H1 (cell line): ENCODE data around the gene SPON2. TPM values are rescaled to one million over a fixed set of nuclear protein-coding genes. Genes with fewer than 3 reads are reported as not detected.

Source experiments
- ASH2L ChIP-seq: fragments of 200-600, 300-600 bp; sonication (generic); IDR thresholded peaks from one replicate; pipeline ENCODE4 v1.7.1; 2017; ENCODE audit warnings: low read length
- BCL11A ChIP-seq, 2 experiments: IDR thresholded peaks; one replicate each; pipeline ENCODE4 v1.6.1; 2011; ENCODE audit warnings: low read depth in 2 of 2, low read length in 2 of 2, mild to moderate bottlenecking in 2 of 2
- CBX8 ChIP-seq: fragments of 300-800, 300-1000 bp; sonication (generic); IDR thresholded peaks from 2 replicates; pipeline ENCODE4 v1.7.1; 2016; ENCODE audit warnings: low read depth, low read length, borderline replicate concordance
- CHD1 ChIP-seq: IDR thresholded peaks from 2 replicates; pipeline ENCODE4 v1.6.1; 2012; ENCODE audit warnings: low read depth, low read length, improper control_type of control experiment
- CHD7 ChIP-seq: fragments of 300-600 bp; sonication (generic); IDR thresholded peaks from 2 replicates; pipeline ENCODE4 v1.7.1; 2012; ENCODE audit warnings: low read length, moderate library complexity, mild to moderate bottlenecking, inconsistent platforms; ENCODE audit not compliant: insufficient replicate concordance
- HDAC6 ChIP-seq: IDR thresholded peaks from one replicate; pipeline ENCODE4 v1.7.1; 2012; ENCODE audit warnings: low read depth, mild to moderate bottlenecking, inconsistent platforms, low read length, moderate library complexity
- JUN ChIP-seq: IDR thresholded peaks from 2 replicates; pipeline ENCODE4 v1.6.1; 2011; ENCODE audit warnings: low read depth, mild to moderate bottlenecking, improper control_type of control experiment, low read length
- MAFK ChIP-seq: IDR thresholded peaks from 2 replicates; pipeline ENCODE4 v1.6.1; 2012; ENCODE audit warnings: low read depth, mild to moderate bottlenecking, improper control_type of control experiment, low read length
- PHF8 ChIP-seq: fragments of 200-600 bp; sonication (generic); conservative IDR thresholded peaks from 2 replicates; pipeline ENCODE4 v1.7.1; 2012; ENCODE audit warnings: low read depth, mild to moderate bottlenecking, inconsistent platforms, low read length, moderate library complexity
- RAD21 ChIP-seq, 2 experiments: IDR thresholded peaks in 1 of 2; conservative IDR thresholded peaks in 1 of 2; 2 replicates each; pipeline ENCODE4 v1.6.1; 2011; ENCODE audit warnings: low read depth in 2 of 2, low read length in 2 of 2, improper control_type of control experiment in 1 of 2, inconsistent platforms in 1 of 2, mild to moderate bottlenecking in 1 of 2, moderate library complexity in 1 of 2
- polyA plus RNA-seq, 7 experiments: library from polyadenylated mRNA; depleted of rRNA in 3 of 7; stranded (reverse) in 5 of 7; unstranded in 2 of 7; fragments of >200 nt in 5 of 7; fragments of 200-250 nt in 2 of 7; gene quantifications; 1 replicate in 5 of 7; 2 replicates in 1 of 7; 4 replicates in 1 of 7; pipeline versions ENCODE4 v1.2.1 to v1.2.3, GENCODE V29; 2011 to 2013; ENCODE audit warnings: missing spikeins in 2 of 7, mixed read lengths in 2 of 7
- total RNA-seq: library from RNA; stranded (reverse); fragmentation: NEBNext Ultra II Directional; extraction: Animal tissue kit (Norgen Biotek cat#: 25700); gene quantifications from 2 replicates; pipeline ENCODE4 v1.2.1, GENCODE V29; 2021

Gene SPON2
- total and polyA plus RNA-seq, 2 of the 8 experiments (the other 6 are each of a cell fraction or from before 2014, with no cell fraction given), result 2.8 to 3.2 TPM

- no peak for TF ChIP-seq CHD7
- no peak for TF ChIP-seq MAFK
- TF ChIP-seq RAD21 (IDR thresholded peaks at IDR 0.05 in 1 of 2, conservative IDR thresholded peaks at IDR 0.05 in 1 of 2; ENCODE audit: low read depth in 2 of 2, low read length in 2 of 2), result no peak
- TF ChIP-seq ASH2L, result no peak
- no peak for TF ChIP-seq BCL11A (IDR thresholded peaks at IDR 0.05; ENCODE audit: low read depth in 2 of 2, low read length in 2 of 2)
- no peak for TF ChIP-seq HDAC6
- no peak for TF ChIP-seq CHD1
- TF ChIP-seq PHF8, result no peak
- no peak for TF ChIP-seq JUN
- no peak for TF ChIP-seq CBX8
These were observed 21.0 kb upstream of the SPON2 start (continued) for GRCh38 chr4:1193206-1194009.
